GM21825 (cell line): ENCODE data around the gene SYNPO2.

ENCODE experiments used
- ATAC-seq: cut with Tn5 transposase; IDR thresholded peaks from one replicate; pipeline ENCODE4 v1.9.1; 2021; ENCODE audit warnings: mild to moderate bottlenecking, moderate library complexity; ENCODE audit not compliant: unreplicated experiment

SYNPO2 gene

DNA sequence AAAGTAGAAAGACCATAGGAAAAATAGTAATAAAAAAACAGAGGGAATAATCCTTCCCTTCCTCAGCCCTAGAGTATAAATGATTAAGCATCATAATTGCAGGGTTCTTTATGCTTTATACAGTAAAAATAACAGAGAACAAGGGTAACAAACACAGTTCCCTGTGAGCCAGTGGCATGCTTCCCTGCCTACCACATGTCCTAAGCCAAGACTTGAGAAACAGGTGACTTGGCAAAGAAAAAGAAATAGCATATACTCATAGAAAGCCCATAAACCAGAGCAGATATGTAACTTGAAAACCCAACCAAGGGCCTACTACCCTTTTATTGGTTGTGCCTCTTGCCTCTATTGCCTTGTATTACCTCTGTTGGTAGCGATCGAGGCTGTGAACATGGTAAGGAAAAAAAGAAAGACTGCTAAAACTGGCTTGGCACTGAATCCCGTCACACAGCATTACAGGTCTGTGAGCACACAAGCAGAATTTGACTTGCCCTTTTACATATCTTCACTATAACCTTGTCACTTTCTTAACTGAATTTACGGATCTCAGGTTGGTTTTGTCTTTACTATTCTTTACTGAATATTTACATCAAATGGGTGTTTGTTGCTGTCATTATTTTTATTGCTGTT, 216.1 kb downstream of the SYNPO2 start:
- ATAC-seq, result no peak

- no peak for ATAC-seq
These were observed 217.0 kb downstream of the SYNPO2 start for GRCh38 chr4:119105605-119106004.

DNA sequence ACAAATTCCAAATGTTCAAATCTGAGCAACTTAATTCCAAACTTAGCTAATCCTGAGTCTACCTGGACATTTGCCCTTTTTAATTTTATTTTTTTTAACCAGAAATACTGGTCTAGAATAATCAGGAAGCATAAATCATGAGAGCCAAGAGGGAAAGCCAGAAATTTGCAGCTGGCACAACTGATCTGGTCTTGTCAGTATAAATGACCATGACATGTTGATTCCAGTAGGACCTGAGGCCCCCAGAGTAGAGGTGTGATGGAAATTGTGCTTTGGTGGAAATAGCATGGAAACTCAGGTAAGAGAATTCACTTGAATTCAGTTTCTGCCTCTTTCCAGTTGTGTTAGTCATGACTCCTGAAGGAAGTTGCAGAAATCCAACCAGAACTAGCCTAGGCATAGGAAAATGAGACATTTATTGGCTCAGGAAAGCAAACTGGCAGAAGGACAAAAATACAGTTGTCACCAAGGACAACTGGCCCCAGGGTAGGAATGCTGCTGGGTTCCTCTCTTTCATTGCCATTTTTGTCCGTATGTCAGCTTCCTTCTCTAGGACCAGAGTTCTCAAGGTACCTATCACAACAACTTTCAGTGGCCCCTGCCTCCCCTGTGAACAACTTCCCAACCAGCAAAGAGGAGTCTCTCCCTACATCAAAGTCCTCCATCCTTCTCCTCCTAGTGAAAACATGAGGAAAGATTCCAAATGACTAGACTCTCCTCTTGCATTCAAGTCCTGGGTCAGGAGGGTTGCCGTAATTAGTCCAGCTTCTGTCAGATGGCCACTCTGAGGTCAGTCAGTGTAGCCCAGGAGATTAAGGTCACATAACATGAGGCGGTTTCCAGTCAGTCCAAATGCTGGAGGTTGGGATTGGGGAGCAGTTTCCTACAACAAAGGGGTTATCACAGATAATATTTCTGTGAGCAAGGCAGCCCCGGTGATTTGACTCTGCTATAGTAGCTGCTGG, 217.7 kb downstream of the SYNPO2 start:
- ATAC-seq, result no peak

GRCh38 chr4:119110121-119110520, 221.5 kb downstream of the SYNPO2 start:
- no peak for ATAC-seq
